NCI-H748 (cell line): ENCODE measurements around the gene EEF1G.
A peak's percentile ranks its signal among the peaks of the same experiment; 100 is the strongest.
"Not testable (repeated sequence)": the region's sequence is repeated elsewhere in the genome, so short reads cannot be mapped to it uniquely, and the experiment has no call there.

Source experiments
- DNase-seq: peaks from one replicate; lab custom pipeline; 2025; ENCODE audit not compliant: unreplicated experiment; lab: John Stamatoyannopoulos, UW

The EEF1G gene

GRCh38 chr11:62573592-62574362 is at the start of gene EEF1G:
Gene EEF1G (minus strand): TSS chr11:62573891. CDS start chr11:62573842, 49 bp downstream.
- peak; percentile 99 for DNase-seq

- DNase-seq, result no peak
Observed at GRCh38 chr11:62622476-62623089, 48.9 kb upstream of the EEF1G start.

GRCh38 chr11:62621567-62622470 is 48.1 kb upstream of the EEF1G start, which contains the start of gene B3GAT3:
Gene B3GAT3 (minus strand): TSS chr11:62621986. CDS start chr11:62621947, 39 bp downstream.
- peak; percentile 99 for DNase-seq

GRCh38 chr11:62621027-62621566 is 47.4 kb upstream of the EEF1G start:
- no peak for DNase-seq

- not testable (repeated sequence) for DNase-seq
Observed at GRCh38 chr11:62616957-62617356, 43.3 kb upstream of the EEF1G start.

- DNase-seq, result no peak
Observed at GRCh38 chr11:62615521-62615920, 41.8 kb upstream of the EEF1G start.

- DNase-seq, result no peak
Observed at GRCh38 chr11:62614275-62614674, 40.6 kb upstream of the EEF1G start.

- DNase-seq, result no peak
Observed at GRCh38 chr11:62613291-62613778, 39.6 kb upstream of the EEF1G start.

- peak; percentile 84 for DNase-seq
Observed at GRCh38 chr11:62612366-62613290, 38.9 kb upstream of the EEF1G start, which contains the start of the genes EML3 and ROM1. Gene EML3 (minus strand): TSS chr11:62612775. CDS start chr11:62612457, 318 bp downstream. Gene ROM1 (plus strand): TSS chr11:62613257. CDS start chr11:62613282, 25 bp downstream.

- DNase-seq, result peak; percentile 55
Observed at GRCh38 chr11:62611705-62612365, 38.1 kb upstream of the EEF1G start.

- no peak for DNase-seq
Observed at GRCh38 chr11:62610814-62611704, 37.4 kb upstream of the EEF1G start.

- DNase-seq, result no peak
Observed at GRCh38 chr11:62610403-62610802, 36.7 kb upstream of the EEF1G start.

GRCh38 chr11:62608776-62609175 is 35.1 kb upstream of the EEF1G start:
- DNase-seq, result no peak

- no peak for DNase-seq
Observed at GRCh38 chr11:62607714-62608113, 34.0 kb upstream of the EEF1G start.

GRCh38 chr11:62605902-62606301 is 32.2 kb upstream of the EEF1G start:
- DNase-seq, result no peak

GRCh38 chr11:62605467-62605866 is 31.8 kb upstream of the EEF1G start:
- DNase-seq, result no peak

GRCh38 chr11:62604460-62605120 is 30.9 kb upstream of the EEF1G start:
- DNase-seq, result no peak
